Measurements from ENCODE around the gene PCAT7.

Gene PCAT7

GRCh38 chr9:94566550-94566949 lies 11.7 kb downstream of the PCAT7 start:
- TF ChIP-seq CTCF (IDR thresholded peaks at IDR 0.05; ENCODE audit: low read depth, low read length): no peak
- no peak for DNase-seq (ENCODE audit: extremely low read depth, low read depth)

GRCh38 chr9:94567271-94567670 lies 12.4 kb downstream of the PCAT7 start:
- DNase-seq (ENCODE audit: extremely low read depth, low read depth): no peak
- no peak for TF ChIP-seq CTCF (IDR thresholded peaks at IDR 0.05; ENCODE audit: low read depth, low read length)

GRCh38 chr9:94568250-94568889 lies 13.5 kb downstream of the PCAT7 start:
- no peak for TF ChIP-seq CTCF (IDR thresholded peaks at IDR 0.05; ENCODE audit: low read depth, low read length)
- no peak for DNase-seq (ENCODE audit: extremely low read depth, low read depth)

- no peak for TF ChIP-seq CTCF (IDR thresholded peaks at IDR 0.05; ENCODE audit: low read depth, low read length)
- no peak for DNase-seq (ENCODE audit: extremely low read depth, low read depth)
Measured at GRCh38 chr9:94568972-94569712, 14.3 kb downstream of the PCAT7 start.

GRCh38 chr9:94576131-94576530 lies 21.2 kb downstream of the PCAT7 start:
- no peak for DNase-seq (ENCODE audit: extremely low read depth, low read depth)
- no peak for TF ChIP-seq CTCF (IDR thresholded peaks at IDR 0.05; ENCODE audit: low read depth, low read length)

GRCh38 chr9:94577036-94577435 lies 22.2 kb downstream of the PCAT7 start:
- no peak for TF ChIP-seq CTCF (IDR thresholded peaks at IDR 0.05; ENCODE audit: low read depth, low read length)
- DNase-seq (ENCODE audit: extremely low read depth, low read depth): no peak

GRCh38 chr9:94577571-94577970 lies 22.7 kb downstream of the PCAT7 start:
- no peak for DNase-seq (ENCODE audit: extremely low read depth, low read depth)

More at GRCh38 chr9:94577571-94577970, 22.7 kb downstream of the PCAT7 start:
- no peak for TF ChIP-seq CTCF (IDR thresholded peaks at IDR 0.05; ENCODE audit: low read depth, low read length)

Data from AG09319 (cell line).